Parathyroid adenoma (tissue), 2 donors: Measurements from ENCODE around the gene RNF183.

Experiments
- H2AFZ ChIP-seq: fragments of 300-600 bp; sonication (generic); one replicate; pipeline ENCODE4 v1.7.0; 2017; ENCODE audit warnings: antibody characterized with exemption, mild to moderate bottlenecking
- H3K27ac ChIP-seq: fragments of 300-600 bp; sonication (generic); one replicate; pipeline ENCODE4 v1.7.0; 2017
- H3K27me3 ChIP-seq: fragments of 300-600 bp; sonication (generic); one replicate; pipeline ENCODE4 v1.7.0; 2017; ENCODE audit warnings: low read length; ENCODE audit not compliant: control insufficient read depth, insufficient read depth
- H3K36me3 ChIP-seq: fragments of 300-600 bp; sonication (generic); one replicate; pipeline ENCODE4 v1.7.0; 2017; ENCODE audit warnings: low read length; ENCODE audit not compliant: control insufficient read depth, insufficient read depth
- H3K4me1 ChIP-seq: fragments of 300-600 bp; sonication (generic); one replicate; pipeline ENCODE4 v1.7.0; 2017; ENCODE audit warnings: control low read depth
- H3K4me2 ChIP-seq: fragments of 300-600 bp; sonication (generic); one replicate; pipeline ENCODE4 v1.7.0; 2017; ENCODE audit warnings: low read length
- H3K4me3 ChIP-seq: fragments of 300-600 bp; sonication (generic); one replicate; pipeline ENCODE4 v1.7.0; 2017; ENCODE audit warnings: low read depth, low read length
- H3K79me2 ChIP-seq: fragments of 300-600 bp; sonication (generic); one replicate; pipeline ENCODE4 v1.7.0; 2017; ENCODE audit warnings: control low read depth
- H3K9ac ChIP-seq: fragments of 300-600 bp; sonication (generic); one replicate; pipeline ENCODE4 v1.7.0; 2017; ENCODE audit warnings: mild to moderate bottlenecking
- H3K9me3 ChIP-seq: fragments of 300-600 bp; sonication (generic); one replicate; pipeline ENCODE4 v1.7.0; 2017; ENCODE audit warnings: low read length; ENCODE audit not compliant: control insufficient read depth
- CTCF ChIP-seq: fragments of 300-600 bp; sonication (generic); IDR thresholded peaks from one replicate; pipeline ENCODE4 v1.7.0; 2017; ENCODE audit warnings: antibody characterized with exemption, mild to moderate bottlenecking
- donor health status: primary hyperparathyroidism.

The RNF183 gene

DNA sequence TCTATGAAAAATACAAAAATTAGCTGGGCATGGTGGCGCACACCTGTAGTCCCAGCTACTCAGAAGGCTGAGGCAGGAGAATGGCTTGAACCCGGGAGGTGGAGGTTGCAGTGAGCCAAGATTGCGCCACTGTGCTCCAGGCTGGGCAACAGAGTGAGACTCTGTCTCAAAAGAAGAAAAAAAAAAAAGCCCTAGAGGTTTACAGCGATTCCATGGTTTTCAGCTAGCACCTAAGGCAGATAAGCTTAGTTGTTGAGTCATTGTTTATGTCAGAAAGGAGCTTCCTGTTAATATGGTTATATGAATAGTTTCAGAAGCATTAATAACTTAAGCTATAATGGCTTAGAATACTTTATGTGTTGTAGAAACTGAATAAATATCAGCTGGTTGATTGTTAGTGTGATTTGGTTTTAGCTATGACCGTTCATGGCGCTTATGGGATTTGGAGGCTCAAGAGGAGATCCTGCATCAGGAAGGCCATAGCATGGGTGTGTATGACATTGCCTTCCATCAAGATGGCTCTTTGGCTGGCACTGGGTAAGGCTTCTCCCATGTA is 13.0 kb downstream of the RNF183 start:
- no peaks in the 10 kb centered on the region for H3K9me3 ChIP-seq
- no peaks in the 10 kb centered on the region for H3K4me1 ChIP-seq
- H3K36me3 ChIP-seq: no peaks in the 10 kb centered on the region
- no peak for TF ChIP-seq CTCF
- H3K4me2 ChIP-seq: no peak overlapping the region
- no peaks in the 10 kb centered on the region for H3K79me2 ChIP-seq
- H3K27ac ChIP-seq: no peak overlapping the region
- no peak overlapping the region for H3K4me3 ChIP-seq
- H3K9ac ChIP-seq: no peak overlapping the region
- H2AFZ ChIP-seq: no peak overlapping the region
- no peaks in the 10 kb centered on the region for H3K27me3 ChIP-seq

- no peaks in the 10 kb centered on the region for H3K4me1 ChIP-seq
- no peaks in the 10 kb centered on the region for H3K9me3 ChIP-seq
- no peak overlapping the region for H3K4me2 ChIP-seq
- H3K79me2 ChIP-seq: no peaks in the 10 kb centered on the region
- no peak overlapping the region for H3K4me3 ChIP-seq
- no peaks in the 10 kb centered on the region for H3K36me3 ChIP-seq
- no peak for TF ChIP-seq CTCF
- H3K9ac ChIP-seq: no peak overlapping the region
- H2AFZ ChIP-seq: no peak overlapping the region
- no peak overlapping the region for H3K27ac ChIP-seq
- no peaks in the 10 kb centered on the region for H3K27me3 ChIP-seq
These were observed 14.1 kb downstream of the RNF183 start for GRCh38 chr9:113289091-113289490.

DNA sequence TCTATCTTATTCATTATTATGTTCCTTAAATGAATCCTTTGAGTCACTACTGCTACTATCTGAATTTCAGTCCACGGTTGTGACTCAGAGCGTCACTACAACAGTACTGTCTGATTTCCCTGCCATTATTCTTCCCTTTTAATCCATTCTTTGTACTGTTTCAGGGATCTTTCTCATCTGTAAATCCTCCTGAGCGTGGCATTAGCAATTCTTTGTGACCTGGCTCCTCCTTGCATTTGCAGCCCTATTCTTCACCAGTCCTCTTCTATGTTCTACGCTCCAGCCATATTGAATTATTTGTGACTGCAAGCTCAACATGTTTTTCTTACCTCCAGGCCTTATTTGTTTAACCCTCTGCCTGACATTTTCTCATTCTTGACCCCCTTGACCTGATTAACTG is 21.8 kb downstream of the RNF183 start:
- Histone ChIP-seq H3K4me2 (no peak overlapping the region), H3K36me3 (no peaks in the 10 kb centered on the region)

DNA sequence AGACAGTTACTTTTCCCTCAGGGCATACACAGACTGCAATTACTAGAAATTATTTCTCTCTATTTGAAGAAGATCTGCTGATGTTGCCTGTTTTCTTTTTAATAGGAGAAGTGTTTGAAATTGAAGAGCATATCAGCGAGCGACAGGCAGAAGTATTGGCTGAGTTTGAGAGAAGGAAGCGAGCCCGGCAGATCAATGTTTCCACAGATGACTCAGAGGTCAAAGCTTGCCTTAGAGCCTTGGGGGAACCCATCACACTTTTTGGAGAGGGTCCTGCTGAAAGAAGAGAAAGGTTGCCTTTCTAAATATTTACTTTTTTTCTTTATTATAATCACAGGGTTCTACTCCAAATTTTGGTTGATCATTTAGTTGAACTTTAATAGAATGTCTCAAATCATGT is 24.3 kb downstream of the RNF183 start:
- no peak overlapping the region for H3K4me2 ChIP-seq
- peaks cover 4% of the 10 kb centered on the region for H3K4me1 ChIP-seq
- TF ChIP-seq CTCF: no peak
- H3K79me2 ChIP-seq: peaks cover 6% of the 10 kb centered on the region
- no peaks in the 10 kb centered on the region for H3K9me3 ChIP-seq
- H3K27me3 ChIP-seq: no peaks in the 10 kb centered on the region
- no peak overlapping the region for H3K27ac ChIP-seq
- no peak overlapping the region for H2AFZ ChIP-seq
- no peak overlapping the region for H3K9ac ChIP-seq
- H3K4me3 ChIP-seq: no peak overlapping the region
- no peaks in the 10 kb centered on the region for H3K36me3 ChIP-seq

More for the DNA sequence above, 21.8 kb downstream of the RNF183 start:
- peaks cover 1% of the 10 kb centered on the region for H3K4me1 ChIP-seq
- H2AFZ ChIP-seq: no peak overlapping the region
- H3K27me3 ChIP-seq: no peaks in the 10 kb centered on the region
- no peak overlapping the region for H3K9ac ChIP-seq
- peaks cover under 1% of the 10 kb centered on the region for H3K79me2 ChIP-seq
- H3K9me3 ChIP-seq: no peaks in the 10 kb centered on the region
- no peak for TF ChIP-seq CTCF
- no peak overlapping the region for H3K4me3 ChIP-seq
- no peak overlapping the region for H3K27ac ChIP-seq
